A673 (cell line): Measurements from ENCODE around the gene ABHD8. TPM values are rescaled to one million over a fixed set of nuclear protein-coding genes. Genes with fewer than 3 reads are reported as not detected.

Source experiments
- BruUV-seq: library from RNA; stranded (reverse); fragments of 400-500 nt; replicated peaks from 2 replicates; lab custom pipeline; 2021; lab: Mats Ljungman, UMichigan
- CTCF ChIA-PET: fragments of 300-600 bp; sonication (Branson Sonifier 250); formaldehyde crosslinking; loops from one replicate; lab custom pipeline; 2022; ENCODE audit warnings: antibody characterized with exemption; lab: Charles Lee
- POLR2A ChIA-PET: fragments of 300-600 bp; sonication (Branson Sonifier 250); formaldehyde crosslinking; loops from one replicate; lab custom pipeline; 2022; ENCODE audit warnings: antibody characterized with exemption; ENCODE audit not compliant: low non-redundant PET; lab: Charles Lee
- DNase-seq: peaks from one replicate; pipeline ENCODE4 v3.0.0-alpha.2; 2015; ENCODE audit warnings: low spot score
- H3K27ac ChIP-seq: fragments of 200-600 bp; sonication (generic); 2 replicates; pipeline ENCODE4 v1.5.1; 2016; ENCODE audit warnings: mixed run types, low read depth, mild to moderate bottlenecking, mixed read lengths, antibody characterized with exemption, low read length; ENCODE audit not compliant: poor library complexity, severe bottlenecking
- H3K27me3 ChIP-seq: fragments of 200-600 bp; sonication (generic); replicated peaks from 2 replicates; pipeline ENCODE4 v1.6.1; 2017; ENCODE audit warnings: mixed run types, low read depth, mild to moderate bottlenecking, mixed read lengths, antibody characterized with exemption, low read length; ENCODE audit not compliant: insufficient read depth, poor library complexity
- H3K36me3 ChIP-seq: fragments of 200-600 bp; sonication (generic); 2 replicates; pipeline ENCODE4 v1.6.1; 2016; ENCODE audit warnings: mixed run types, mild to moderate bottlenecking, mixed read lengths, antibody characterized with exemption, low read length; ENCODE audit not compliant: insufficient read depth, poor library complexity, severe bottlenecking
- H3K4me1 ChIP-seq: fragments of 200-600 bp; sonication (generic); 2 replicates; pipeline ENCODE4 v1.6.1; 2017; ENCODE audit warnings: mixed run types, mild to moderate bottlenecking, mixed read lengths, antibody characterized with exemption, low read length; ENCODE audit not compliant: insufficient read depth, poor library complexity, severe bottlenecking
- H3K4me3 ChIP-seq: fragments of 200-600 bp; sonication (generic); 2 replicates; pipeline ENCODE4 v1.5.1; 2016; ENCODE audit warnings: low read depth, mixed run types, mild to moderate bottlenecking, mixed read lengths, low read length; ENCODE audit not compliant: poor library complexity, severe bottlenecking
- H3K9me3 ChIP-seq: fragments of 200-600 bp; sonication (generic); 2 replicates; pipeline ENCODE4 v1.6.1; 2016; ENCODE audit warnings: mixed run types, low read depth, mild to moderate bottlenecking, mixed read lengths, antibody characterized with exemption, low read length; ENCODE audit not compliant: poor library complexity, severe bottlenecking
- CTCF ChIP-seq: fragments of 300-800, 200-600 bp; sonication (generic); conservative IDR thresholded peaks from 2 replicates; pipeline ENCODE4 v1.5.1; 2017; ENCODE audit warnings: low read depth, mild to moderate bottlenecking, antibody characterized with exemption, low read length, moderate library complexity, mixed read lengths
- EZH2 ChIP-seq: fragments of 200-600 bp; sonication (generic); IDR thresholded peaks from 2 replicates; pipeline ENCODE4 v1.6.1; 2017; ENCODE audit warnings: borderline replicate concordance, low read depth, mild to moderate bottlenecking, mixed read lengths, antibody characterized with exemption, low read length; ENCODE audit not compliant: poor library complexity, severe bottlenecking
- intact Hi-C: fragments of 100-400 bp; cut with micrococcal nuclease; formaldehyde crosslinking; loops from one replicate; pipeline ENCODE4 v1.10.0; 2022; ENCODE audit not compliant: unreplicated experiment
- total RNA-seq: library from RNA; stranded (reverse); gene quantifications from 2 replicates; pipeline ENCODE4 v1.2.3, GENCODE V29; 2021

The ABHD8 gene
- total RNA-seq, 1 experiment from 2014 or later, result 11.0 TPM

- Histone ChIP-seq H3K4me1 (peaks cover 4% of the 10 kb centered on the region), H3K36me3 (no peaks in the 10 kb centered on the region), H3K27ac (no peak overlapping the region), H3K9me3 (no peaks in the 10 kb centered on the region), H3K4me3 (no peak overlapping the region), H3K27me3 (no peaks in the 10 kb centered on the region)
- no peak for TF ChIP-seq EZH2
- no peak for TF ChIP-seq CTCF
- DNase-seq, result no peak
- no TSS peak for BruUV-seq
- POLR2A ChIA-PET, result no interaction called here
- CTCF ChIA-PET, result no interaction called here
- intact Hi-C loops, result loop anchor here (10.0 kb wide), 1 partner anchor 512 kb away; no protein-coding TSS in a partner anchor
These were observed 16.5 kb downstream of the ABHD8 start for GRCh38 chr19:17286752-17287151.

GRCh38 chr19:17286263-17286662, 17.0 kb downstream of the ABHD8 start:
- TF ChIP-seq EZH2 (no peak), CTCF (no peak)
- Histone ChIP-seq H3K27me3 (no peaks in the 10 kb centered on the region), H3K4me3 (no peak overlapping the region), H3K36me3 (no peaks in the 10 kb centered on the region), H3K9me3 (no peaks in the 10 kb centered on the region), H3K4me1 (peaks cover 4% of the 10 kb centered on the region), H3K27ac (no peak overlapping the region)
- BruUV-seq, result no TSS peak
- intact Hi-C loops, result loop anchor here (10.0 kb wide), 1 partner anchor 511 kb away; no protein-coding TSS in a partner anchor
- ChIA-PET CTCF (interaction anchor here (0.5 kb wide), 1 partner anchor 47 kb away, joined by 5 read pairs; no protein-coding TSS in a partner anchor), POLR2A (no interaction called here)
- DNase-seq, result no peak

- Histone ChIP-seq H3K9me3 (no peaks in the 10 kb centered on the region), H3K36me3 (no peaks in the 10 kb centered on the region), H3K27me3 (no peaks in the 10 kb centered on the region), H3K4me3 (no peak overlapping the region), H3K27ac (no peak overlapping the region), H3K4me1 (peaks cover 4% of the 10 kb centered on the region)
- POLR2A ChIA-PET, result no interaction called here
- CTCF ChIA-PET, result interaction anchor here (0.5 kb wide), 1 partner anchor 48 kb away, joined by 5 read pairs; no protein-coding TSS in a partner anchor
- TF ChIP-seq CTCF (no peak), EZH2 (no peak)
- no TSS peak for BruUV-seq
- intact Hi-C loops, result loop anchor here (10.0 kb wide), 1 partner anchor 511 kb away; no protein-coding TSS in a partner anchor
- no peak for DNase-seq
These were observed 17.6 kb downstream of the ABHD8 start for GRCh38 chr19:17285415-17286135.
